Testis (tissue), 2 donors: Measurements from ENCODE around the gene SUCLG2.

Source experiments
- POLR2A ChIP-seq: fragments of 450-650 bp; IDR thresholded peaks from one replicate; pipeline ENCODE4 v1.6.1; 2017; ENCODE audit warnings: antibody characterized with exemption, mild to moderate bottlenecking, moderate library complexity
- TF ChIP-seq, protein P1 (sequence below), 3 experiments: fragments of 450-650 bp in 2 of 3; fragments of 200-600 bp in 1 of 3; sonication (generic) in 1 of 3; IDR thresholded peaks; one replicate each; pipeline ENCODE4 v1.5.1; 2016 to 2019; ENCODE audit warnings: antibody characterized with exemption in 3 of 3, mild to moderate bottlenecking in 2 of 3, moderate library complexity in 1 of 3

DNA sequence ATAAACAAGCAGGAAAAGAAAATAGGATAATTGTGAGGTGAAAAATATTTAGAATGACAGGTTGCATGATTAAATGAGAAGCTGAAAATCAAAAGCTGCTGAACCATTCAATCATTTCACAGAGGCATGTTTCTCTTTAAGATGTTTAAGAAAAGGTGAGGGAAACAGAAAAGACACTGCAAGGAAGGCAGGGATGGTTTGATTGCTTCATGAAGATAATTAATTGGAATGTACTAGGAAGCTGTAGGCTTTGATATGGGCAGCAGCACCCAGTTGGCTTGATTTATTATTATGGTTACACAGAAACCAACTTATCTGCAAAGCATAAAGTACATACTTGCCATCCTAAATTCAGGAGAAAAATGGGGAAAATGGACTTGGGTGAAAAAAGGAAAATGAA is 234.6 kb downstream of the SUCLG2 start:
- TF ChIP-seq, protein P1, sequence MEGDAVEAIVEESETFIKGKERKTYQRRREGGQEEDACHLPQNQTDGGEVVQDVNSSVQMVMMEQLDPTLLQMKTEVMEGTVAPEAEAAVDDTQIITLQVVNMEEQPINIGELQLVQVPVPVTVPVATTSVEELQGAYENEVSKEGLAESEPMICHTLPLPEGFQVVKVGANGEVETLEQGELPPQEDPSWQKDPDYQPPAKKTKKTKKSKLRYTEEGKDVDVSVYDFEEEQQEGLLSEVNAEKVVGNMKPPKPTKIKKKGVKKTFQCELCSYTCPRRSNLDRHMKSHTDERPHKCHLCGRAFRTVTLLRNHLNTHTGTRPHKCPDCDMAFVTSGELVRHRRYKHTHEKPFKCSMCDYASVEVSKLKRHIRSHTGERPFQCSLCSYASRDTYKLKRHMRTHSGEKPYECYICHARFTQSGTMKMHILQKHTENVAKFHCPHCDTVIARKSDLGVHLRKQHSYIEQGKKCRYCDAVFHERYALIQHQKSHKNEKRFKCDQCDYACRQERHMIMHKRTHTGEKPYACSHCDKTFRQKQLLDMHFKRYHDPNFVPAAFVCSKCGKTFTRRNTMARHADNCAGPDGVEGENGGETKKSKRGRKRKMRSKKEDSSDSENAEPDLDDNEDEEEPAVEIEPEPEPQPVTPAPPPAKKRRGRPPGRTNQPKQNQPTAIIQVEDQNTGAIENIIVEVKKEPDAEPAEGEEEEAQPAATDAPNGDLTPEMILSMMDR (IDR thresholded peaks at IDR 0.05), result no peak
- TF ChIP-seq POLR2A, result no peak
